ENCODE results near the gene CHID1.

Gene CHID1

GRCh38 chr11:883527-883926 is 27.1 kb downstream of the CHID1 start:
- Histone ChIP-seq H3K36me3 (ENCODE audit: insufficient read depth, low read length) (peaks cover 3% of the 10 kb centered on the region; the same call in 1 of the 2 replicates), H3K9me2 (replicated peaks; ENCODE audit: low read depth, low read length) (no peaks in the 10 kb centered on the region), H3K4me2 (ENCODE audit: low read depth, low read length, poor library complexity, severe bottlenecking) (no peak overlapping the region), H3K4me1 (ENCODE audit: insufficient read depth, low read length, poor library complexity, severe bottlenecking) (no peaks in the 10 kb centered on the region), H3K9me3 (ENCODE audit: insufficient read depth, low read depth, low read length) (no peaks in the 10 kb centered on the region), H3F3A (ENCODE audit: low read depth) (no peaks in the 10 kb centered on the region), H2AFZ (ENCODE audit: low read length) (no peak overlapping the region), H3K9ac (ENCODE audit: low read depth, low read length, poor library complexity, severe bottlenecking) (no peak overlapping the region), H3K79me2 (ENCODE audit: insufficient read depth, low read length) (no peaks in the 10 kb centered on the region), H3K4me3 (ENCODE audit: low read length, poor library complexity, severe bottlenecking) (no peak overlapping the region), H3K27me3 (ENCODE audit: insufficient read depth, low read length, poor library complexity, severe bottlenecking) (no peaks in the 10 kb centered on the region), H4K20me1 (ENCODE audit: insufficient read depth, low read length, poor library complexity, severe bottlenecking) (no peaks in the 10 kb centered on the region)
- TF ChIP-seq CTCF (conservative IDR thresholded peaks at IDR 0.05; ENCODE audit: low read length) = no peak
- no peak for TF ChIP-seq EZH2phosphoT487 (IDR thresholded peaks at IDR 0.05; ENCODE audit: borderline replicate concordance)

GRCh38 chr11:882596-882995 is 28.0 kb downstream of the CHID1 start:
- no peak overlapping the region for H3K9ac ChIP-seq (ENCODE audit: low read depth, low read length, poor library complexity, severe bottlenecking)

GRCh38 chr11:880447-880846 is 30.2 kb downstream of the CHID1 start:
- no peaks in the 10 kb centered on the region for H3K4me1 ChIP-seq (ENCODE audit: insufficient read depth, low read length, poor library complexity, severe bottlenecking)
- H3K36me3 ChIP-seq (ENCODE audit: insufficient read depth, low read length) = peaks cover 3% of the 10 kb centered on the region; the same call in 1 of the 2 replicates

More at GRCh38 chr11:882596-882995, 28.0 kb downstream of the CHID1 start:
- no peaks in the 10 kb centered on the region for H3K79me2 ChIP-seq (ENCODE audit: insufficient read depth, low read length)
- no peaks in the 10 kb centered on the region for H3K4me1 ChIP-seq (ENCODE audit: insufficient read depth, low read length, poor library complexity, severe bottlenecking)
- H3K9me2 ChIP-seq (replicated peaks; ENCODE audit: low read depth, low read length) = no peaks in the 10 kb centered on the region
- H3F3A ChIP-seq (ENCODE audit: low read depth) = no peaks in the 10 kb centered on the region
- no peak overlapping the region for H2AFZ ChIP-seq (ENCODE audit: low read length)
- no peak for TF ChIP-seq CTCF (conservative IDR thresholded peaks at IDR 0.05; ENCODE audit: low read length)
- no peak for TF ChIP-seq EZH2phosphoT487 (IDR thresholded peaks at IDR 0.05; ENCODE audit: borderline replicate concordance)
- no peak overlapping the region for H3K4me3 ChIP-seq (ENCODE audit: low read length, poor library complexity, severe bottlenecking)
- peaks cover 3% of the 10 kb centered on the region; the same call in 1 of the 2 replicates for H3K36me3 ChIP-seq (ENCODE audit: insufficient read depth, low read length)
- no peaks in the 10 kb centered on the region for H4K20me1 ChIP-seq (ENCODE audit: insufficient read depth, low read length, poor library complexity, severe bottlenecking)
- no peak overlapping the region for H3K4me2 ChIP-seq (ENCODE audit: low read depth, low read length, poor library complexity, severe bottlenecking)
- H3K9me3 ChIP-seq (ENCODE audit: insufficient read depth, low read depth, low read length) = no peaks in the 10 kb centered on the region
- H3K27me3 ChIP-seq (ENCODE audit: insufficient read depth, low read length, poor library complexity, severe bottlenecking) = no peaks in the 10 kb centered on the region

More at GRCh38 chr11:880447-880846, 30.2 kb downstream of the CHID1 start:
- H3K4me3 ChIP-seq (ENCODE audit: low read length, poor library complexity, severe bottlenecking) = no peak overlapping the region
- H3K9me2 ChIP-seq (replicated peaks; ENCODE audit: low read depth, low read length) = no peaks in the 10 kb centered on the region
- no peaks in the 10 kb centered on the region for H3K9me3 ChIP-seq (ENCODE audit: insufficient read depth, low read depth, low read length)
- no peaks in the 10 kb centered on the region for H3F3A ChIP-seq (ENCODE audit: low read depth)
- no peak overlapping the region for H3K9ac ChIP-seq (ENCODE audit: low read depth, low read length, poor library complexity, severe bottlenecking)
- no peak for TF ChIP-seq EZH2phosphoT487 (IDR thresholded peaks at IDR 0.05; ENCODE audit: borderline replicate concordance)
- no peak; the same call in 1 of the 2 replicates for TF ChIP-seq CTCF (conservative IDR thresholded peaks at IDR 0.05; ENCODE audit: low read length)
- no peak overlapping the region for H2AFZ ChIP-seq (ENCODE audit: low read length)
- no peaks in the 10 kb centered on the region for H3K79me2 ChIP-seq (ENCODE audit: insufficient read depth, low read length)
- H3K27me3 ChIP-seq (ENCODE audit: insufficient read depth, low read length, poor library complexity, severe bottlenecking) = no peaks in the 10 kb centered on the region
- no peaks in the 10 kb centered on the region for H4K20me1 ChIP-seq (ENCODE audit: insufficient read depth, low read length, poor library complexity, severe bottlenecking)
- no peak overlapping the region for H3K4me2 ChIP-seq (ENCODE audit: low read depth, low read length, poor library complexity, severe bottlenecking)
